CMK (cell line): Measurements from ENCODE around the gene TMEM190.

Source experiments
- DNase-seq: peaks from one replicate; pipeline ENCODE4 v3.0.0-alpha.2; 2010; ENCODE audit warnings: low read depth

TMEM190 gene

GRCh38 chr19:55352040-55352439, 24.6 kb upstream of the TMEM190 start:
- no peak for DNase-seq

GRCh38 chr19:55352549-55353145, 24.0 kb upstream of the TMEM190 start:
- no peak for DNase-seq

DNA sequence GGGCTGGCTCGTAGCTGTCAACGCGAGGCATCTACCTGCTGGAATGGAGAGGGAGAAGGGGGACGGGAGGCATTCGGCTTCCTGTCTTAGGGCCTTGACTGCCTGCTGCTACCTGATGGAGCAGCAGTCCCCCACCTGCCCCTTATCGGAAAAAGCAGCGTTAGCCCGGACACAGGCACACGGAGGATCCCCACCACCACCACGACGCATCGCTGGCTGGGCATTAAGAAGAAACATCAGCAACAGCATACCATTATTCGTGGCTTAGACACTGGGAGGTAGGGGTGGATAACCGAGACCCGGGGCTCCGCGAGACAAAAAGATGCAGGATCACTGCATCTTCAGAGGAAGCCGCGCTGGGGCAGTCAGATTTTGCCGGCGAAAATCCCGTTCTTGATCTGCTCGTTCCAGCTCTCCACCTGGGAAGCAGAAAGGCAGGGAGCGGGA, 23.2 kb upstream of the TMEM190 start:
- DNase-seq: no peak

GRCh38 chr19:55353803-55354697, 22.6 kb upstream of the TMEM190 start:
- DNase-seq: no peak

GRCh38 chr19:55354698-55355212, 21.9 kb upstream of the TMEM190 start, which contains the start of gene COX6B2:
Gene COX6B2, minus strand, starts transcription at chr19:55354719. Its CDS starts 198 bp downstream, at chr19:55354521.
- no peak for DNase-seq

DNA sequence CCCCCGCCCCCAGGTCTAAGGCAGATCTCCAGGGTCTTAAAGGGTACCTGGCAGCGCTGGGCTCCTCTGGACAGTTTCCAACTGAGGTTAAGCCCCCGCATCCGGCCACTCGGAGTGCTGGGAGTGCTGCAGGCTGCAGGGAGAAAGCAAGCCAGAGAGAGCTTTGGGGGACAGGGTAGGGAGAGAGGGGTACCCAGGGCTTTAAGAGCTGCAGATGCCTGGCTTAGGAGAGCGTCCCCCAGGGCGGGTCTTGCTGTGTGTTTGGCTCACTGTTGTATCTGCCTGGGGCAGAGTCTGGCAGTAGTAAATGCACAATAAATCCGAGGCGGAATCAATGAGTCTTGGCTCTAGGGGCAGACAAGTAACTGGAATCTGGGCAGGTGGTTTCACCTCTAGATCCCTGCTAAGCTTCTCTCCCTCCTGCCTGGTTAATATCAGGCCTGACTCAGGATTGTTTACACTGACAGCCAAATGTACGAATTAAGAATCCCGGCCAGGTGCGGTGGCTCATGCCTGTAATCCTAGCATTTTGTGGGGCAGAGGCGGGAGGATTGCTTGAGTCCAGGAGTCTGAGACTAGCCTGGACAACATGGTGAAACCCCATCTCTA, 21.3 kb upstream of the TMEM190 start:
- DNase-seq: no peak

GRCh38 chr19:55358493-55358892, 18.1 kb upstream of the TMEM190 start:
- no peak for DNase-seq

DNA sequence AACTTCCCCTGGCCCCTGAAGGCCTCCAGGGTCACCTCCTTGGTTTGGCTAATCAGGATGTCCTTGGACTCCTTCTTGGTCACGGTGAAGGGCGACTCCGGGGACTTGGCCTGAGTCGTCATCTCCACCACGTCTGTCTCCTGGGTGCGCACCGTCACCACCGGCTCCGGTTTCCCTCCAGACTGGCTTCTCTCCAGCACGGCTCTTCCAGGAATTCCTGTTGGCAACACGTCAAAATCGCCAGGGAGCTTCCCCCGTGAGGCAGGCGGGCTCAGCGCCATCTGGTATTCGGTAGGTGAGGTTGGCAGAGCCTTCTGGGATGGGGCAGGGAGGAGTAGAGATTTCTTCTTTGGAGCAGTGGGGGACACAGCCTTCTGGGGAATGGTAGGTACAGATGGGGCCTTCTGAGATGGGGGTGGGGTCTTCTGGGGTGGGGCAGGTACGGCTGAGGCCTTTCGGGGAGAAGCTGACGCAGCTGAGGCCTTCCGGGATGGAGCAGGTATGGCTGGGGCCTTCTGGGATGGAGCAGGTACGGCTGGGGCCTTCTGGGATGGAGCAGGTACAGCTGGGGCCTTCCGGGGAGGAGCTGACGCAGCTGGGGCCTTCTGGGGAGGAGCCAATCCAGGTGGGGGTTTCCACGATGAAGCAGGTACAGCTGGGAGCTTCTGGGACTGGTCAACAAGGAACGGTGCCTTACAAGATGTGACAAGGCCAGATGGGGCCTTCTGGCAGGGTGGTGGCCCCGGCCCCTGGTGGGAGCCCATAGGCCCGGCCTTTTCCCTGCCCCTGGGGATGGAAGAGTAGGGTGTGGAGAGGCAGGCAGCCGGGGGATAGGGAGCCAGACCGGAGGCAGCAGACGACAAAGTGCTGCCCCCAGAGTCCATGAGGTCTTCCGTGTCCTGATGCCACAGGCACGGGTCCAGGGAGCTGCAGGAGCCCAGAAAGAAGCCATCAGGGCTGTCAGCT, 17.4 kb upstream of the TMEM190 start:
- no peak for DNase-seq

GRCh38 chr19:55360902-55361301, 15.7 kb upstream of the TMEM190 start:
- DNase-seq: no peak

GRCh38 chr19:55362174-55362989, 14.2 kb upstream of the TMEM190 start:
- no peak for DNase-seq

DNA sequence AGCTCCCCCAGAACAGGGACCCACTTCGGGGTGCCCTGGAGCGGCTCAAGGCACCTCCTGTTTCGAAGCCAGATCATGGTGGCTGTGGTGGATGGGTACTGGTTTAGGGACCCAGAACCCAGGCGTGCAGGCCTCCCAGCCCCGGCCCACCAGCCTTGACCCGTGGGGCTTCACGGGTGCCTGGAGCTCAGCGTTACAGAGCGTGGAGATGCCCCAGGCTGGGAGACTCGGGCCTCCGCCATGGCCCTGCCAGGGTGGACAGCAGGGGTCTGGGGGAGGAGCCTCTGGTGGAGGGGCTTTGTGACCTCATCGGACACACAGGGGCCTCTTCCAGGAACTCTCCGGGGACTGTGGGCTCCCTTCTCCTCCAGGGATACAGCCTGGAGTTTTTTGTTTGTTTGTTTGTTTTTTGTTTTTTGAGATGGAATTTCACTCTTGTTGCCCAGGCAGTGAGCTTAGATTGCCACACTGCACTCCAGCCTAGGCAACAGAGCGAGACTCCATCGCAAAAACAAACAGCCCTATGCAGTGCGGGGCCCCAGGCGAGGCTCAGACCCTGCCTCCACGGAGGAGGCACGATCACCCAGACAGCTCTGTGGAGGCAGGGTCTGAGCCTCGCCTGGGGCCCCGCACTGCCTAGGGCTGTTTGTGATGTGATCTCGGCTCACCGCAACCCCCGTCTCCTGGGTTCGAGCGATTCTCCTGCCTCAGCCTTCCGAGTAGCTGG, 13.5 kb upstream of the TMEM190 start, which contains the start of gene GARIN5B:
GARIN5B (minus strand) TSS at position 271 of the 727 bp plus-strand sequence; CDS start at position 77, 194 bp downstream.
- DNase-seq: no peak

GRCh38 chr19:55365245-55365644, 11.4 kb upstream of the TMEM190 start:
- no peak for DNase-seq

DNA sequence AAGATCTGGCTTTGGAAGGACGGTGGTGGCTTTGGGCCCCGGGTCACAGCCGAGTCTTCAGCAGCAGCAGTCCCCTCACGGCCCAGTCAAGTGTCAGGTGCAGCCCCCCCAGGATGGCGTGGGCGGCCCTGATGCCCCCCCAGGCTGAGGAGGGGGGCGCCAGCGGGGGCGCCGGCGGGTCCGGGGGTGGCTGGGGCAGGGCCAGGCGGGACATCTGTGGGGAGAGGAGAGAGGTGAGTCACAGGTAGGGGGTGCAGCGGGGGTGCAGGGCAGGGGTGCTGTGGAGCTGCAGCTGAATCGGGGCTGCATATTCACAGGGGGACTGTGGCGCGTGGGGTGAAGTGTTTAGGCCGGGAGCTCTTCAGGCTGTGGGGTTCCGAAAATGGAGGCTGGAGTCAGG, 10.7 kb upstream of the TMEM190 start:
- DNase-seq: no peak

GRCh38 chr19:55366790-55367189, 9.8 kb upstream of the TMEM190 start:
- no peak for DNase-seq

DNA sequence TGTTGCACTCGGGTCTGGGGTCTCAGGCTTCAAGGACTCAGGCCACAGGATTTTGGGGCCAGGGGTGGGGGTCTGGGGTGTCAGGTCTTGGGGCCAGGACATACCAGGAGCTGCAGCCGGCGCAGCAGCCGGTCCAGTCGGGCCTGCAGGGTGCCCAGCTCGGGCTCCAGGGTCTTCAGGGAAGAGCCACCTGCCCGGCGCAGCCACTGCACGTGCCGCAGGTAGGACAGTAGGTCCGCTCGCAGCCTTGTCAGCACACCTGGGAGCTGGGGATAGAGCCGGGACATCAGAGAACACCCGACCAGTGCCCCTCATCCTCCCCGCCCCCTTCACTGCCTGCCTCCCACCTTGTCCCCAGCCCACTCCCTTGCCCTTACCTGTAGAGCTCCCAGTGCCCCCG, 8.5 kb upstream of the TMEM190 start:
- no peak for DNase-seq

DNA sequence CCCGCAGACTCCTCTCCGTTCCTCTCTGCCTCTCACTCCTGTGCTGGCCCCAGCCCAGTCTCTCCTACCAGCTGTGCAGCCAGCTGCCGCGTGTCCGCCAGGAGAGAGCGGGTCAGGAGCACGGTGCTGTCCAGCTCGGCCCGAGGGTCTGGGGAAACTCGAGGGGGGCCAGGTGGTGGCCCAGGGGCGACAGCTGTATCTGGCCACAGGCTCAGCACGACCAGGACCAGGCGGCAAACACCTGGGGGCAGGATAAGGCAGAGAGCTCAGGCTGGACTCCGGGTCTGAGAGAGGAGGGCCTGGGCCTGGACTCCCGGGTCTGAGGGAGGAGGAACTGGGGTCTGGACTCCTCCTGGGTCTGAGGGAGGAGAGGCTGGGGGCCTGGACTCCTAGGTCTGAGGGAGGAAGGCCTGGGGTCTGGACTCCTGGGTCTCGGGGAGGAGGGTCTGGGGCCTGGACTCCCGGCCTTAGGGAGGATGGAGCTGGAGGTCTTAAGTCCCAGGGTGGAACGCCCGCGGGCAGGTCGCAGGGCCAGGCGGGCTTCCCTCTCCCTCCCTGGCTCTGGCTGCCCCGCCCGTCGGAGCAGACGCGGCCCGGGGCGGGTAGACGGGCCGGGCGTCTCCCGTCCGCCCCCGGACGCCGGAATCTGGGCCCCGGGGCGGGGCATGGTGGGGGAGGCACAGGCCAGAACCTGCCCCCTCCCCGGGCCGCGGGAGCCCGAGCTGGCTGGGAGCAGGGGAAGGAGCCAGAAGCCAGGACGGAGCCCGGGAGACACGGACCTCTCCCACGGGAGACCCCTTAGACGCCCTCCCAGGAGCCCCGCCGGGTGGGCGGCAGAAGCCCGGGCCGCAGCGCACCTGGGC, 7.7 kb upstream of the TMEM190 start:
- DNase-seq: no peak

GRCh38 chr19:55369653-55370304, 6.8 kb upstream of the TMEM190 start:
- no peak for DNase-seq

DNA sequence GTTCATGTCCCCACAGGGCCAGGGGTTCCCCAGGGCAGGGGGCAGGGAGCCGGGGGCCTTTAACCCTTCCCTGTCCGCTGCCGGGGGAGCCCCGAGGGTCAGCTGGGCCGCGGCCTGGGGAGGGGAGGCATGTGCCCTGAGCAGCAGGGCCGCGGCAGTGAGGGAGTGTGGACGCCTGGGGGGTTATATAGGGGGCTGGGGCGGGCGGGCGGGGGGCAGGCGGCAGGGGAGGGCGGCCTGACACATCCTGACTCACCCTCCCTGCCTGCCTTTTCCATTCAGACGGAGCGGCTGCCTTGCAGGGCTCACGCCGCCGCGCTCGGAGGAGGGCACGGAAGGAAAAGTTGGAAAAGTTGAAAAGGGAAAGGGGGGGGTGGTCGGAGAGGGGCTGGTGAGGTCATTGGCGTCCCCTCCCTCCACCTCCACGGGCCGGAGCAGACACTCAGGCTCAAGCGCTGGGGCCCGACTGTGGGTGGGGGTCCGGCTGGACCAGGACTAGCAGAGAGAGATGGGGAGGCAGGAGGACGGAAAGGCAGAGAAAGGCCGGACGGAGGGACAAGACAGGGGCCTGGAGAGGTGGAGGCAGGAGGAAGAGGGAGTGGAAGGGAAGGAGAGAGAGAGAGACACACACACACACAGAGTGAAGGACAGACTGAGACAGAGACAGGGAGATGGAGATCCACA, 6.2 kb upstream of the TMEM190 start, which contains the start of gene IL11:
IL11 (minus strand) TSS at position 159 of the 684 bp plus-strand sequence; CDS start at position 6, 153 bp downstream.
- DNase-seq: no peak
